Osteocyte (in vitro differentiated cells): ENCODE measurements around the gene CA5B. TPM values are rescaled to one million over a fixed set of nuclear protein-coding genes. Genes with fewer than 3 reads are reported as not detected.

ENCODE experiments used
- DNase-seq: peaks from one replicate; pipeline ENCODE4 v3.0.0; 2021; ENCODE audit warnings: mixed read lengths; ENCODE audit not compliant: unreplicated experiment; ENCODE audit errors: extremely low spot score
- H3K27ac Mint-ChIP-seq: one replicate; pipeline ENCODE4 v1.8.0; 2021; ENCODE audit warnings: mild to moderate bottlenecking, mixed read lengths; ENCODE audit not compliant: unreplicated experiment
- H3K27me3 Mint-ChIP-seq: one replicate; pipeline ENCODE4 v1.8.0; 2021; ENCODE audit warnings: mixed read lengths; ENCODE audit not compliant: unreplicated experiment
- H3K36me3 Mint-ChIP-seq: one replicate; pipeline ENCODE4 v1.8.0; 2021; ENCODE audit warnings: mixed read lengths; ENCODE audit not compliant: unreplicated experiment
- H3K4me1 Mint-ChIP-seq: one replicate; pipeline ENCODE4 v1.8.0; 2021; ENCODE audit warnings: mixed read lengths; ENCODE audit not compliant: unreplicated experiment
- H3K4me3 Mint-ChIP-seq: one replicate; pipeline ENCODE4 v1.8.0; 2021; ENCODE audit warnings: mild to moderate bottlenecking, moderate library complexity, mixed read lengths; ENCODE audit not compliant: unreplicated experiment
- H3K9me3 Mint-ChIP-seq: one replicate; pipeline ENCODE4 v1.8.0; 2021; ENCODE audit warnings: mixed read lengths; ENCODE audit not compliant: unreplicated experiment
- total RNA-seq: library from RNA; stranded (reverse); gene quantifications from 2 replicates; pipeline ENCODE4 v1.2.1, GENCODE V29; 2021
- TF ChIP-seq, protein P1 (sequence below): fragments of 200-600 bp; sonication (generic); IDR thresholded peaks from 2 replicates; pipeline ENCODE4 v1.5.0; 2021; ENCODE audit warnings: antibody characterized with exemption, mild to moderate bottlenecking, moderate library complexity

Gene CA5B
- total RNA-seq, 1 donor from 2014 or later: 12.1 TPM

- TF ChIP-seq, protein P1, sequence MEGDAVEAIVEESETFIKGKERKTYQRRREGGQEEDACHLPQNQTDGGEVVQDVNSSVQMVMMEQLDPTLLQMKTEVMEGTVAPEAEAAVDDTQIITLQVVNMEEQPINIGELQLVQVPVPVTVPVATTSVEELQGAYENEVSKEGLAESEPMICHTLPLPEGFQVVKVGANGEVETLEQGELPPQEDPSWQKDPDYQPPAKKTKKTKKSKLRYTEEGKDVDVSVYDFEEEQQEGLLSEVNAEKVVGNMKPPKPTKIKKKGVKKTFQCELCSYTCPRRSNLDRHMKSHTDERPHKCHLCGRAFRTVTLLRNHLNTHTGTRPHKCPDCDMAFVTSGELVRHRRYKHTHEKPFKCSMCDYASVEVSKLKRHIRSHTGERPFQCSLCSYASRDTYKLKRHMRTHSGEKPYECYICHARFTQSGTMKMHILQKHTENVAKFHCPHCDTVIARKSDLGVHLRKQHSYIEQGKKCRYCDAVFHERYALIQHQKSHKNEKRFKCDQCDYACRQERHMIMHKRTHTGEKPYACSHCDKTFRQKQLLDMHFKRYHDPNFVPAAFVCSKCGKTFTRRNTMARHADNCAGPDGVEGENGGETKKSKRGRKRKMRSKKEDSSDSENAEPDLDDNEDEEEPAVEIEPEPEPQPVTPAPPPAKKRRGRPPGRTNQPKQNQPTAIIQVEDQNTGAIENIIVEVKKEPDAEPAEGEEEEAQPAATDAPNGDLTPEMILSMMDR: no peak
- no peak overlapping the region for H3K27ac Mint-ChIP-seq
- no peak for DNase-seq
- H3K4me1 Mint-ChIP-seq: no peaks in the 10 kb centered on the region
- peaks cover 53% of the 10 kb centered on the region for H3K36me3 Mint-ChIP-seq
- H3K27me3 Mint-ChIP-seq: no peaks in the 10 kb centered on the region
- H3K4me3 Mint-ChIP-seq: no peak overlapping the region
- no peaks in the 10 kb centered on the region for H3K9me3 Mint-ChIP-seq
Measured at GRCh38 chrX:15808254-15808653, 70.2 kb downstream of the CA5B start.

DNA sequence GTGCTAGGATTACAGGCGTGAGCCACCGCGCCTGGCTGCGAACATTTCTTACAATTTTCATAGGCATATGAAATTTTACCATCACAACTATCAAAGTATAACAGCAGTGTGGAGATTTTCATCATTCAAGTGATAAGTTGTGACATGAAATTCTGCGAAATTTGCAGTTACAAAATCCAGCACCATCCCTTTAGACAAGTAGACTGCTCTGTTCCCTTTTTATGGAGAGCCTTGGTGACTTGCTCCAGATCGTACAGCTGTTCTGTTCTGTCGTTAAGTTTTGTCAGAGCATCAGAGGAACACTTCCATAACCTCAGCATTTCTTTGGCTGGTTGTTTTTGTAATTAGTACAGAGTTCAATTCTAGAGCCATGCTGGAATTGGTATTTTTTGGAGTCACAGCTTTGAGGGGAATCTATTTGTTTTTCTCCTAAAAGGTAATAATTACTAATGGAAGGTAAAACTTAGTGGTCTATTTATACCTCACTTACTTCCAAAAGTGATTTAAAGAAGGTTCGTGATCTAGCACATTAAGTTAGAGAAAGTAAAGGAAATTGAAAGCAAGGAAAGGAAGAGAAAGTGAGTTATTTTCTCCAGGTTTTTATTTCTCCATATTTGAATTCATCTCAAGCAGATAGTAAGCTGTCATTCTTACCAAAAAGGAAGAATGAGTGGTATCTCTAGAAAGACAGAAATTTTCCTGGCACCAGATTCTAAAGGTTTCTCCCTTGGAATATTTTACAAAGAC is 74.3 kb downstream of the CA5B start:
- Mint-ChIP-seq H3K36me3 (peaks cover 47% of the 10 kb centered on the region), H3K9me3 (no peaks in the 10 kb centered on the region), H3K27ac (no peak overlapping the region), H3K4me3 (no peak overlapping the region), H3K4me1 (no peaks in the 10 kb centered on the region), H3K27me3 (no peaks in the 10 kb centered on the region)
- TF ChIP-seq, protein P1: no peak
- no peak for DNase-seq

DNA sequence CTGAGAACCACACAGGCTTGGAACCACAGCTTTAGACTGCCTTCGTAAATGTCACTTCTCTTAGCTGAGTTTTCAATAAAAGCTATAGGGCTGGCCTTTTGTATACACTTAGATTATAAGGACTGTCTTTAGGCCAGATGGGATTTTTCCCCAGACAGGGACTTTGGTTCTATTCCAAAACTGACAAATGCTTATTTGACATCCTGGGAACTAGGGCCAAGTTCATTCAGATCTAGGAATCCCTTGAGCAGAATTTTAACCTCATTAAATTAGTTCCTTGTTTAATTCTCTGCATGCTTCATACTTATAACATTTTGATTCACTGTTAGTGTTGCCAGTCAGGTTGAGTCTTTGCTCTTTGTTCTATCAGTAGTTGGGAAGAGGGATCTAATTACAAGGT is 75.3 kb downstream of the CA5B start:
- TF ChIP-seq, protein P1: no peak
- no peak overlapping the region for H3K27ac Mint-ChIP-seq
- no peak overlapping the region for H3K4me3 Mint-ChIP-seq
- no peaks in the 10 kb centered on the region for H3K9me3 Mint-ChIP-seq
- no peak for DNase-seq
- H3K27me3 Mint-ChIP-seq: no peaks in the 10 kb centered on the region
- peaks cover 46% of the 10 kb centered on the region for H3K36me3 Mint-ChIP-seq
- H3K4me1 Mint-ChIP-seq: no peaks in the 10 kb centered on the region

- Mint-ChIP-seq H3K4me3 (no peak overlapping the region), H3K36me3 (peaks cover 37% of the 10 kb centered on the region), H3K27me3 (no peaks in the 10 kb centered on the region), H3K27ac (no peak overlapping the region), H3K9me3 (no peaks in the 10 kb centered on the region), H3K4me1 (no peaks in the 10 kb centered on the region)
- TF ChIP-seq, protein P1: no peak
- DNase-seq: no peak
Measured at GRCh38 chrX:15814771-15815365, 76.8 kb downstream of the CA5B start.

- H3K36me3 Mint-ChIP-seq: peaks cover 43% of the 10 kb centered on the region
- DNase-seq: no peak
- no peak overlapping the region for H3K27ac Mint-ChIP-seq
- no peak overlapping the region for H3K4me3 Mint-ChIP-seq
- H3K4me1 Mint-ChIP-seq: no peaks in the 10 kb centered on the region
- TF ChIP-seq, protein P1: peak; percentile 47
- H3K9me3 Mint-ChIP-seq: no peaks in the 10 kb centered on the region
- H3K27me3 Mint-ChIP-seq: no peaks in the 10 kb centered on the region
Measured at GRCh38 chrX:15815779-15816437, 77.8 kb downstream of the CA5B start.
